ENCODE data around the gene NALCN. TPM values are rescaled to one million over a fixed set of nuclear protein-coding genes. Genes with fewer than 3 reads are reported as not detected.
A peak's percentile ranks its signal among the peaks of the same experiment; 100 is the strongest.

The NALCN gene
- total RNA-seq, 1 donor, result 11.2 TPM

DNA sequence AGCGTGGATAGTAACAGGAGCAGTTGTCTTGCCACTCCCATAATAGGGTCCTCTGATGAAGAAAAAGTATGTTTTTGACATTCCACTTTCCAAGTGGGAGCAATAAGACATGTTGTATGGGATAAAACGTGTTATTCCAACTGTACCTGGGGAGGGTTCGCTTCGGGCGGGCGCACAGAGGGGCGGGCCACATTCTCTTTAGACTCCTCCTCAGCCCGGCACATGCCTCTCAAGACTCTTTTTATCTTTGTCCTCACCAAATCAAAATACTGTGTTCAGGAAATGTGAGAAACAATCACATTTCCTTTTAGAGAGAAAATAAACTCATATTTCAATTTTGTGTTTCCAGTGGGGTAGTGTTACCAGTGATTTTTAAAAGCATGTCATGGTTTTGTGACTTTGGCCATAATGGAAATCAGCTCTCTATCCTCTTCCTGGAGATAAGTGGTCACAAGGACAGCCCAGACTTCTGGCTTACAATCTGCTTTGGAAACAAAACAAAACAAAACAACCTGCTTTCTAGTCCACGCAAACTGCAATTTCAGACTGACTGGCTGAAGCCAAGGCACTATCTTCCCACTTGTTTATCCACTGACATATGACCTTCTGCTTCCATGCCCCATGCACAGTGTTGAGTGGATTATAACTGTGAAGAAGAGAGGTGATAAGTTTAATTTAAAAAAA lies 276.1 kb downstream of the NALCN start:
- no peak for TF ChIP-seq CTCF (IDR thresholded peaks at IDR 0.05; ENCODE audit: extremely low read depth, low read depth, low read length)
- no peaks in the 10 kb centered on the region for H3K27me3 ChIP-seq (ENCODE audit: insufficient read depth, low read length)
- H3K79me2 ChIP-seq (ENCODE audit: insufficient read depth, low read length), result no peaks in the 10 kb centered on the region
- no peaks in the 10 kb centered on the region for H3K4me1 ChIP-seq (ENCODE audit: insufficient read depth, low read length)
- no peaks in the 10 kb centered on the region for H3K36me3 ChIP-seq (ENCODE audit: insufficient read depth, low read length)
- no peak overlapping the region for H3K27ac ChIP-seq (ENCODE audit: low read depth, low read length)
- no peak overlapping the region for H3K4me3 ChIP-seq (ENCODE audit: insufficient read depth, low read length)
- H4K20me1 ChIP-seq (ENCODE audit: insufficient read depth, low read length), result no peaks in the 10 kb centered on the region
- no peak for DNase-seq (ENCODE audit: insufficient read length, low spot score, missing footprints)
- no peak overlapping the region for H3K4me2 ChIP-seq (ENCODE audit: insufficient read depth, low read length)
- no peak overlapping the region for H2AFZ ChIP-seq (ENCODE audit: low read length)
- H3K9me3 ChIP-seq (ENCODE audit: low read depth, low read length), result no peaks in the 10 kb centered on the region

DNA sequence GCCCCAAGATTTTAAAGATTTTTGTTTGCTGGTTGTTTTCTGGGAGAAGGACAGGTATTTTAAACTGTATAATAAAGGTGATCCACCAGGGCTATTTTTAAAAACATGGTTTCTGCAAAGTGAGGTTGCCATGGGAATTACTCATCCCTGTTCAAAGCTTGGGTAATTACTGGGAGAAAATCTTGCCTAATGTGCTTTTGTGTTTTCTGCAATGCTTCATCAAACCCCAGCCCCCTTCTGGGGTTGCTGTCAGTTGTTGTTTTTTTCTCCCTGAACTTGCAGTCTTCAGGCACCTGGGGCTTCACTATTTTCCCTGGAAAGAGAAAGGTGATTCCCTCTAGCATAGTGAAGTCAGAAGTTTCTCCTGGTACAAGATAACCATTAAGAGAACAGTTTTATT lies 277.2 kb downstream of the NALCN start:
- Histone ChIP-seq H4K20me1 (ENCODE audit: insufficient read depth, low read length) (no peaks in the 10 kb centered on the region), H3K36me3 (ENCODE audit: insufficient read depth, low read length) (no peaks in the 10 kb centered on the region), H3K79me2 (ENCODE audit: insufficient read depth, low read length) (no peaks in the 10 kb centered on the region), H3K27ac (ENCODE audit: low read depth, low read length) (no peak overlapping the region), H3K4me3 (ENCODE audit: insufficient read depth, low read length) (no peak overlapping the region), H3K27me3 (ENCODE audit: insufficient read depth, low read length) (no peaks in the 10 kb centered on the region), H2AFZ (ENCODE audit: low read length) (no peak overlapping the region), H3K4me2 (ENCODE audit: insufficient read depth, low read length) (no peak overlapping the region), H3K4me1 (ENCODE audit: insufficient read depth, low read length) (no peaks in the 10 kb centered on the region), H3K9me3 (ENCODE audit: low read depth, low read length) (no peaks in the 10 kb centered on the region)
- DNase-seq (ENCODE audit: insufficient read length, low spot score, missing footprints), result no peak
- TF ChIP-seq CTCF (IDR thresholded peaks at IDR 0.05; ENCODE audit: extremely low read depth, low read depth, low read length), result no peak

DNA sequence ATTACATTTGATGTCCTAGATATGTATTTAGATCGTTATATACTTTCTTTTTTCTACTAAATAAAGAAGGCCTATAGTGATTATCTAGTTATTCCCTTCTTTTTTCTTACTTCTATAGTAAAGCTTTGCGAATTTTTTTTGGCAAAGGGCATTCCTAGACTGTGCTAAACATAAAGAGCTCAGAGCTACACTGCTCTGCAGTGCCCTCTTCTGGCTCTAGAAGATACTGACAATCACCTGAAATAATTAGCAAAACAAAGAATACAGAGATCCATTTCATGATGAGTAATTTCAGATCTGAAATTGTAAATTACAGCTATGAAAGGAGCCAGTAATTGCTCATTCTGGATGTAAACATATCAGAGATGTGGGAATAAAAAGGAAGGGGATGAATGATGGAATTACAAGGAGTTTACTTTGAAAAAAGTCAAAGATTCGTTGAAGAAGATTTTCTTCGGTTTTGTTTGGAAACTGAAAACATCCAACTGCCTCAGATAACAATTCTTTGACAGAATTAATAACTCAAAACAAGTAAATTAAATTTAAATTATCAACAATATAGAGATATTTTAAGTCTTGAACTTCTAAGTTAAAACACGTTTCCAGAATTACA lies 288.5 kb downstream of the NALCN start:
- Histone ChIP-seq H3K36me3 (ENCODE audit: insufficient read depth, low read length) (no peaks in the 10 kb centered on the region), H3K4me2 (ENCODE audit: insufficient read depth, low read length) (no peak overlapping the region), H3K27me3 (ENCODE audit: insufficient read depth, low read length) (no peaks in the 10 kb centered on the region), H3K4me3 (ENCODE audit: insufficient read depth, low read length) (no peak overlapping the region), H3K27ac (ENCODE audit: low read depth, low read length) (no peak overlapping the region), H2AFZ (ENCODE audit: low read length) (no peak overlapping the region), H3K4me1 (ENCODE audit: insufficient read depth, low read length) (no peaks in the 10 kb centered on the region), H3K9me3 (ENCODE audit: low read depth, low read length) (no peaks in the 10 kb centered on the region), H4K20me1 (ENCODE audit: insufficient read depth, low read length) (no peaks in the 10 kb centered on the region), H3K79me2 (ENCODE audit: insufficient read depth, low read length) (no peaks in the 10 kb centered on the region)
- peak; percentile 84 for TF ChIP-seq CTCF (IDR thresholded peaks at IDR 0.05; ENCODE audit: extremely low read depth, low read depth, low read length)
- no peak for DNase-seq (ENCODE audit: insufficient read length, low spot score, missing footprints)

- Histone ChIP-seq H3K4me1 (ENCODE audit: insufficient read depth, low read length) (no peaks in the 10 kb centered on the region), H3K27me3 (ENCODE audit: insufficient read depth, low read length) (no peaks in the 10 kb centered on the region), H3K27ac (ENCODE audit: low read depth, low read length) (no peak overlapping the region), H3K79me2 (ENCODE audit: insufficient read depth, low read length) (no peaks in the 10 kb centered on the region), H3K36me3 (ENCODE audit: insufficient read depth, low read length) (no peaks in the 10 kb centered on the region), H3K9me3 (ENCODE audit: low read depth, low read length) (no peaks in the 10 kb centered on the region), H3K4me3 (ENCODE audit: insufficient read depth, low read length) (no peak overlapping the region), H2AFZ (ENCODE audit: low read length) (no peak overlapping the region), H3K4me2 (ENCODE audit: insufficient read depth, low read length) (no peak overlapping the region), H4K20me1 (ENCODE audit: insufficient read depth, low read length) (no peaks in the 10 kb centered on the region)
- no peak for DNase-seq (ENCODE audit: insufficient read length, low spot score, missing footprints)
- TF ChIP-seq CTCF (IDR thresholded peaks at IDR 0.05; ENCODE audit: extremely low read depth, low read depth, low read length), result no peak
These were observed 293.3 kb downstream of the NALCN start for GRCh38 chr13:101123028-101123427.

Measured in osteoblast (primary cell).